CD4-positive, alpha-beta T cell treated with Interleukin-2 at 100 ng/mL for 4 hours (primary cell): ENCODE data around the gene SON.
"Not testable (repeated sequence)": the region's sequence is repeated elsewhere in the genome, so short reads cannot be mapped to it uniquely, and the experiment has no call there.

Experiments used
- DNase-seq: peaks from one replicate; pipeline ENCODE4 v3.0.0-alpha.2; 2020; ENCODE audit warnings: low spot score

Gene SON

GRCh38 chr21:33578959-33579542 is 36.2 kb downstream of the SON start:
- DNase-seq: no peak

- DNase-seq: no peak
Measured at GRCh38 chr21:33584455-33584854, 41.6 kb downstream of the SON start.

GRCh38 chr21:33586927-33587326 is 44.1 kb downstream of the SON start:
- no peak for DNase-seq

- DNase-seq: peak; percentile 16
Measured at GRCh38 chr21:33587792-33588484, 45.1 kb downstream of the SON start.

- peak; percentile 84 for DNase-seq
Measured at GRCh38 chr21:33588485-33589335, 45.9 kb downstream of the SON start, which contains the start of gene DONSON. DONSON (minus strand) TSS chr21:33588684; CDS start chr21:33588641, 43 bp downstream.

- DNase-seq: no peak
Measured at GRCh38 chr21:33598051-33598450, 55.2 kb downstream of the SON start.

GRCh38 chr21:33608559-33608958 is 65.7 kb downstream of the SON start:
- DNase-seq: no peak

- no peak for DNase-seq
Measured at GRCh38 chr21:33611006-33611744, 68.3 kb downstream of the SON start.

GRCh38 chr21:33617565-33617964 is 74.7 kb downstream of the SON start:
- not testable (repeated sequence) for DNase-seq

- DNase-seq: no peak
Measured at GRCh38 chr21:33618407-33618806, 75.6 kb downstream of the SON start.

- no peak for DNase-seq
Measured at GRCh38 chr21:33619726-33620125, 76.9 kb downstream of the SON start.

- no peak for DNase-seq
Measured at GRCh38 chr21:33622253-33622652, 79.4 kb downstream of the SON start.

- not testable (repeated sequence) for DNase-seq
Measured at GRCh38 chr21:33626151-33626550, 83.3 kb downstream of the SON start.
